HTR-8/SVneo (cell line): ENCODE data around the gene SIX5.

ENCODE experiments used
- DNase-seq: peaks from one replicate; pipeline ENCODE4 v3.0.0; 2011; ENCODE audit warnings: low spot score, mixed read lengths; ENCODE audit not compliant: insufficient read length
- FAIRE-seq: peaks from 2 replicates; lab custom pipeline; 2011; peaks lifted over from hg19 to GRCh38; lab: Jason Lieb, UNC

Gene SIX5

DNA sequence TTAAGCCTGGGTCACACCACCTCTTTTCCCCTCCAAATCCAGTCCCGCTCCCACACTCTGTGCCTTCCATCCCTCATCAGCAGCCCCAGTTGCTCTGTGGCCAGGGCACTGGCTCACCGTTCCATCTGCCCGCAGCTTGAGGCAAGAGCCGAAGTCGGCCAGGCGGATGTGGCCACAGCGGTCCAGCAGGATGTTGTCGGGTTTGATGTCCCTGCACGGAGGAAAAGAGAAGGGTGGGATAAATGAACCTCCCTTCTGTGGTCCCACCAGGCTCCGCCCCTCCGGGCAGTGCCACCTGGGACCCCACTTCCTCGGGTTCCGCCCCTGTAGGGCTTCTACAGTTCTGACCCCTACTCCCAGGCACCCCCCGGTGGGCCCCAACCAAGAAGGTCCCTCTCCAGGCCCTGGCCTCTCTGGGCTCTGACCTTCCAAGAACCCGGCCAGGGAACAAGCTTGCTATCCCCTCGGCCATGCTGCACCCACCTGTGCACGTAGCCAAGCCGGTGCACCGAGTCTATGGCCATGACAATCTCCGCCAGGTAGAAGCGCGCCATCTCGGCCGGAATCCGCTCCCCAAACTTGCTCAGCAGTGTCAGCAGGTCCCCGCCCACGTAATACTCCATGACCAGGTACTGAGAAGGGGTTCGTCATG lies 9.1 kb upstream of the SIX5 start:
- no peak for DNase-seq
- no peak for FAIRE-seq

DNA sequence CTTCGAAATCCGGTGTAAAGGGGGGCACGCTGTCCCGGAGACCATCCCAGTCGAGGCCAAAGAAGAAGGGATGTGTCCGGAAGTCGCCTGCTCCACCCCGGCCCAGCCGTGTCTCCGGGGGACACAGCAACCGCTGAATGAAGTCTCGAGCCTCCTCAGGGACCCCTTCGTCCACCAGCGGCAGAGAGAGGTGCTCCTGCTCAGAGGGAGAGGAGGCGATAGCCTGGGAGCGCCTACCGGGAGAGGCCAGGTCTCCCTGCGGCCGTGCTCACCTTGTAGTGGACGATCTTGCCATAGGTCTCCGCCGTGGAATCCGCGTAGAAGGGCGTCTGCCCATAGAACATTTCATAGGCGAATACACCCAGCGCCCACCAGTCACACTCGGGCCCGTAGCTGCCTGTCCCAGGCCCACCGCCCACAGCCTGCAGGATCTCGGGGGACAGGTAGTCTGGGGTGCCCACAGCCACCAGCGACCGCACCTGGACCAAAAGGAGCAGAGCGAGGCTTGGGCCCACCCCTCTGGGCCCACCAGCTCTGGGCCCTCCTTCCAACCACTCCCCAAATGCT lies 8.4 kb upstream of the SIX5 start:
- DNase-seq (no peak), FAIRE-seq (no peak)

DNA sequence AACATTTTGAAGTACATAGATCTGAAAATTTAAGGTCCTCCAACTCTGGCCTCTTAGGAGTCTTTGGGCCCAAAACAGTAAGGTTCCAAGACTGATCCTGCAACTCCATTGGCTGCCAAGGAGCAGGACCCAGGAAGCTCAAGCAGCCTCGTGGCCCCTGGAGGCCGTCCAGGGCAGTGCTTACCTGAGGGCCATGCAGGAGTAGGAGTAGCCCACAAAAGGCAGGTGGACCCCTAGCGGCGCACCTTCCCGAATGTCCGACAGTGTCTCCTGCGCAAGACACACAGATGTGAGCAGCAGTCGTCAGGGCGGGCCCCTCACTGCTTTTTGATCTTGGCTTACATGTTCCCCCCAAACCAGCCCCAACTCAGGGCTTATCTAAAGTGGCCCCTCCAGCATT lies 5.7 kb upstream of the SIX5 start:
- FAIRE-seq (no peak), DNase-seq (no peak)

DNA sequence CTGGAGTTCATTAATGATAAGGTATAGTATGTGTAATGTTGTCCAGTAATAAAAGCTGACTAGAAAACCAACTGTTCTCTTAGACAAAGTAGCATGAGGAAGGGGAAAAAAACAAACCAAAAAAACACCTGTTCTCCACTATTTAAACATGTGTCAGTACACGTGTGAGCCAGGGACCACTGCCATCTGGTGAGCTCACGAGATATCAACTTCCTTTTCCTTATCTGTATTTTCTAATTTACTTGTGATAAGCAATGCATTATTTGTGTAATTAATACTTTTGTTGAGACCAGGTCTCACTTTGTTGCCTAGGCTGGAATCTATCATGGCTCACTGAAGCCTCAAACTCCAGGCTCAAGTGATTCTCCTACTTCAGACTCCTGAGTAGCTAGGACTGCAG lies 4.3 kb upstream of the SIX5 start:
- FAIRE-seq: no peak

DNA sequence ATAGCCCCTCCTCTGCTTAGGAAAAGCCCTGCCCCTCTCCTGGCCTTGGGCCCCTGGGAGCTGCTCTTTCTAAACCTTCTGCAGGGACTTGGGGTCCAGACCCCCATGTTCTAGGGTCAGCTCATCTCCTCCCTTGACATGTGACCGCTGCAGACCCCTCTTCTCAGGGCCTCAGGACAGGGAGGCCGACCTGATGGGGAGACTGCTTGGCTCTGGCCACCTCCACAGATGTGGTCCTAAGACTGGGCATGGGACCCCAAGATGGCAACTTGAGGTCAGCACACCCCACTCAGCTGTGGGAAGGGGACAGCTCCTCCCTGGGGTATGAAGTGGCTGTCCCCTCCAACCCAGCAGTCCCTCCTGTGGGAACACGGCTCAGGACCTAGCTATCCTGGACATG lies 3.9 kb upstream of the SIX5 start:
- DNase-seq (no peak), FAIRE-seq (no peak)

More for the DNA sequence above, 4.3 kb upstream of the SIX5 start:
- no peak for DNase-seq

DNA sequence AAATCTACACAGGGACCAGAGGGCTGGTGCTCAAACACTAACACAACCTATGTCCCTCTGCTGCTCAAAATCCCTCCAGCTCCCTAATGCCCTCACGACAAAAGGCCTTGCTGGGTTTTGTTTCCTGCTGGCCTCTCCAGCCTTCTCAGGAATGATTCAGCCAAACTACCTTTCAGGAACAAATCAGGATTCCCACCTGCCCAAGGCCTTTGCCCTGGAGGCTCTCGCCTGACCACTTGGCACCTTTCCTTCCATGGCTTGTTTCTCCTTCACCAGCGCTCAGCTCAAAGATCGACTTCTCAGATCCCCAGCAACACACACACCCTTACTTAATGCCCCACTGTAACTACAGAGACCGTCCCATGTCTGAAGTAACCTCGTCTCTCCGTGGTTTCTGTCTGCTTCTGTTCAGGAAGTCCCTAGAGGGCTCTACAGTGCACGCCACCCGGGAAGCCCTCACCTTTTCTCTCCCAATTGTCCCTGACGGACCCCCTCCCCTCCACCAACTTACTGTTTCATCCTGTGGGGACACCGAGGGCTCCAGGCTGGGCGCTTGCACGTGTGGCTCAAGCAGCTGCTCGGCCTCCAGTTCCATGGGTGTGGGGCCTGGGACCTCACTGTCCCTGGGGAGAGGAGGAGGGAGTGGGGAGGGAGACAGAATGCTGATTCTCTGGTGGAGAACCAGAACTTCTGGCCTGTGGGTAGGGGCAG lies 3.2 kb upstream of the SIX5 start:
- no peak for DNase-seq
- no peak for FAIRE-seq

DNA sequence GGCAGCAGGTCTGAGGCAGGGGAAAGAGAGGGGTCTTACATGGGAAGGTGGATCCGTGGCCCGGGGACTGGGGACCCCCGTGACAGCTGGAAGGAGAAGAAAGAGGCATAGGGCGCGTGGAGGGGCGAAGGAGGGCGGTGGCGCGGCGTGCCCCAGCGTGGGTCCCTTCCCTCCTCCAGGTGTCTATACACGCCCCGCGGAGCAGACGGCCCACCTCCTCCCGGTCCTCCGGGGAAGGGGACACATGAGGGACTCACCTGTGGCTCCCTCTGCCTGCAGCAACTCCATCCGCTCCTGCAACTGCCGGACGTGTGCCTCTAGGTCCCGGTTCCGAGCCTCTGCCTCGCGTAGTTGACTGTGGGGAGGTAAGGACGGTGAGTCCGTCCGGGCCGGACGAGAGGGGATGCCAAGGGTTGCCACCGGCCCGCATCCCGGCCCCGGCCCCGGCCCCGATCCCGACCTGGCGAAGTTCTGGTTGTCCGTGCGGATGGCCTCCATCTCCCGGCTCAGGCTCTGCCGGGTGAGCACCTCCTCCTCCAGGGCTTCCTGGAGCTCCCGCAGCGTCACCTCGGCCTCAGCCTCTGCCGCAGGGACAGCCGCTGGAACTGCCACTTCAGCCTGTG lies 2.4 kb upstream of the SIX5 start:
- FAIRE-seq (no peak), DNase-seq (no peak)

DNA sequence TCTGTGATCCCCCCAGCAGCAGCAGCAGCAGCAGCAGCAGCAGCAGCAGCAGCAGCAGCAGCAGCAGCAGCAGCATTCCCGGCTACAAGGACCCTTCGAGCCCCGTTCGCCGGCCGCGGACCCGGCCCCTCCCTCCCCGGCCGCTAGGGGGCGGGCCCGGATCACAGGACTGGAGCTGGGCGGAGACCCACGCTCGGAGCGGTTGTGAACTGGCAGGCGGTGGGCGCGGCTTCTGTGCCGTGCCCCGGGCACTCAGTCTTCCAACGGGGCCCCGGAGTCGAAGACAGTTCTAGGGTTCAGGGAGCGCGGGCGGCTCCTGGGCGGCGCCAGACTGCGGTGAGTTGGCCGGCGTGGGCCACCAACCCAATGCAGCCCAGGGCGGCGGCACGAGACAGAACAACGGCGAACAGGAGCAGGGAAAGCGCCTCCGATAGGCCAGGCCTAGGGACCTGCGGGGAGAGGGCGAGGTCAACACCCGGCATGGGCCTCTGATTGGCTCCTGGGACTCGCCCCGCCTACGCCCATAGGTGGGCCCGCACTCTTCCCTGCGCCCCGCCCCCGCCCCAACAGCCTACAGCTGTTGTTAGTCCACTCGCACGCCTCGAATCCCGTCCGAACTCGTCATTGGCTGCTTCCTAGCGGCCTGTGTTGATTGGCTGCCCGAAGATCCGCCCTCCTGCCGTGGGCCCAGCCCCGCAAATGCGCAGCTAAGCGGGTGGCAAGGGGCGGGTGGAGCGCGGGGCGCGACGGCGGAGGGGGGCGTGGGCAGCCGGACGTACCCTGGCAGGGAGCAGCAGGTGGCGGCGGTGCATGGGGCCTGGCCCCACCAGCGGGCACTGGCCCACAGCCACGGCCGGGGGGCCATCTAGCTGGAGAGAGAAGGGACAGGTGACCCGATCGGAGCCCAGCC lies 1.4 kb upstream of the SIX5 start:
- DNase-seq: peak; percentile 84
- FAIRE-seq: peak; percentile 80

DNA sequence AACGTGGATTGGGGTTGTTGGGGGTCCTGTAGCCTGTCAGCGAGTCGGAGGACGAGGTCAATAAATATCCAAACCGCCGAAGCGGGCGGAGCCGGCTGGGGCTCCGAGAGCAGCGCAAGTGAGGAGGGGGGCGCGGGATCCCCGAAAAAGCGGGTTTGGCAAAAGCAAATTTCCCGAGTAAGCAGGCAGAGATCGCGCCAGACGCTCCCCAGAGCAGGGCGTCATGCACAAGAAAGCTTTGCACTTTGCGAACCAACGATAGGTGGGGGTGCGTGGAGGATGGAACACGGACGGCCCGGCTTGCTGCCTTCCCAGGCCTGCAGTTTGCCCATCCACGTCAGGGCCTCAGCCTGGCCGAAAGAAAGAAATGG lies 754 bp upstream of the SIX5 start:
- FAIRE-seq (no peak), DNase-seq (no peak)

DNA sequence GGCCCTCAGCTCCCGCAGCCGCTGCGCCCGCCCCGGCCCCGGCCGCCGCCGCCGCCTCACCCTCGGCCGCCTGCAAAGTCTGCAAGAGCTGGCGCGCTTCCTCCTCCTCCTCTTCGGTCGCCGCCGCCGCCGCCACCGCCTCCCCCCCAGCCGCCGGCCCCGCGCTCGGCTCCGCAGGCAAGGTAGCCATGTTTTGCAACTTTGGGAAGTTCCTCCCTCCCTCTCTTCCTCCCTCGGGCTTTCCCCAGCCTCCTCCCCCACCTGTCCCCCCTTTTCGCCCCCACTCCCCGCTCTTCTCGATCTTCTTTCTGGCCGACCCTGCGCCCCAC lies 433 bp downstream of the SIX5 start:
- DNase-seq (no peak), FAIRE-seq (no peak)

DNA sequence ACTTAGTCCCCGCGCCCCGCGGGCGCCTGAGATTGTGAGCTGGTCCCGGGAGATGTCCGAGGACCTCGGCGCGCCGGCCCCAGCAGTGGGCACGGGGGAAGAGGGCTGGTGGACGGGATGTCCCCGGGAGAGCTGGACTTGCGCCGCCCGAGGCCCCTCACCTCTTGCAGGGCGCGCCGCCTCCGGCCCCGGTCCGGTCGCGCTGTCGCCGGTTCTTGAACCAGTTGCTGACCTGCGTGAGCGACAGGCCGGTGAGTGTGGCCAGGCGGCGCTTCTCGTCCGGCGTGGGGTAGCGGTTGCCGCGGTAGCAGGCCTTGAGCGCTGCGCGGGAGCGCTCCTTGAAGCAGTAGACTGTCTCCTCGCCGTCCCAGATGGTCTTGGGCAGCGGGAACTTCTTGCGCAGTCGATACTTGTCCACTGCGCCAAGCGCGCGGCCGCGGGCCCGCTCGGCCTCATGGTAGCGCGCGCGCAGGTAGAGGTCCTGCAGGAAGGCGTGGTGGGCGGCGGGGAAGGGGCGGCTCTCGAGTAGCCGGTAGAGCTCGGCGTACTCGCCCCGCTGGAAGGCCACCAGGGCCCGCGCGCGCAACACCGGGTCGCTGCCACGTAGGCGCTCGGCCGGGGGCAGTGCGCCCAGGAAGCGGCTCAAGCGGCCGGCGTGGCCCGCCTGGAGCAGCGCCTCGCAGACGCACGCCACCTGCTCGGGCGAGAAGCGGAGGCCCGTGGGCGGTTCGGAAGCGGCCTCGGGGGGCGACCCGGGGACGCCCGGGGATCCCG lies 984 bp downstream of the SIX5 start:
- FAIRE-seq (peak; percentile 67), DNase-seq (no peak)

DNA sequence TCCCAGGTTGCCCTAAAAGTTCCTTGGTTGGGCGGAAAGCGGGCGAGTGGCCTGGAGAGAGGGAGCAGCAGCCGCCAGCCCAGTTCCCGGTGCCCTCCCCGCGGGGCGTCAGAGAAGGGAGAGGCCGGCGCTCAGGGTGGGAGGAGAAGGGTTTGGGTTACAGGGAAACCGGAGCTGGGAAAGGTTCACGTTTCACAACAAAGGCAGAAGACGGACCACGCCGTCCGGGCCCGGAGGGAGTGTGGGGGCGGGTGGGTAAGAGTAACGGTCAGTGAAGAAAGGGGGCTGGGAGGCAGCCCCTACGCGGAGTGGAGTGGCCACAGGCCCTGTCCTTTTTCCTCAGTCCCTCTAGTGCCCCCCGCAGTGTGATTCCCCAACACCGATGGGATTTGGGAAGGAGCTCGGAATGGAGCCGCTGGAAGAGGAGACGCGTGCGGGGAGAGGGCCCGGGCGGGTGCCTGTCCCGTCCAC lies 1.6 kb downstream of the SIX5 start:
- FAIRE-seq (peak; percentile 70), DNase-seq (peak; percentile 78)

DNA sequence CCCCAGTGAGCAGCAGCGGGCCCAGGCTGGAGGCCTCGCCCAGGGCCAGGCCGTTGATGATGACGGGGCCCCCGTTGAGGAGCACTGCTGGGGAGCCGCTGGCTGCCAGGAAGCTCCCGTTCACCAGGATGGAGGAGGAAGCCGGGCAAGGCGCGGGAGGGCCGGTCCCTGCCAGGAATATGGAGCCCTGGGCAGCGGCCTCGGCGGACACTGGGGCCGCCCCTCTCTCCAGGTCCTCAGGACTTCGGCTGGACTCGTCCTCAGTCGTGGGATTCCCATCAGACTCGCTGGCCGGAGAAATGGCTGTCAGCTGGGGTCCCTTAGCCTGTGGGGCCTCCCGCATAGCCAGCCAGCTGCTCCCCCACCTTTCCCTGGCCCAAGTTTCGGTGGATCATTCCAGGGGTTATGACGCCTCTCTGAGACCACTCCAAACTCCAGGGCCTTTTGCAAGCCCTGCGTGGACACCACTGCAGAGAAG lies 2.1 kb downstream of the SIX5 start:
- no peak for DNase-seq

DNA sequence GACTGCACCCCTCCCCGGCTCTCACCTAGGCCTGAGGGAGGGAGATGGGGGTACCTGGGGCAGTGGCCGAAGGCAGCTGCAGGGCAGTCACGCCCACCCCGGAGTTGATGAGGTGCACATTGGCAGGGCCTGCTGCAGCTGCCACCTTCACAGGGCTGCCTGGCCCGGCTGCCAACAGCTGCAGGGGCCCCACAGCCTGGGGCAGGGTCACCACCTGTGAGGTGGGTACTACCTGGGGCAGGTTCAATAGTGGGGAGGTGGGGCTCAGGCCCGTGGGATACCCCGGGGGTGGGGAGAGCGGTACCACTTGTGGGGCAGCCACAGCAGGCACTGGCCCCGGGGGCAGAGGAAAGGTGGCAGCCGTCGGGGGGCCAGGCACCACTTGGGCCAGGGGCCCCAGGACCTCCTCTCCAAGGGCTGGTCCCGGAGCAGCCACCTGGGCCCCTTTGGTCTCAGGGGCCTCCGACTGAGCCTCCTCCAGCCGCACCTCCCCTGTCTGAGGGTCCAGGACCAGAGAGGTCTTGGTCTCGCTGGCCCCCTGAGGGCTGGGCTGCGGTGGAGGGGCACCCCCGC lies 2.7 kb downstream of the SIX5 start:
- no peak for DNase-seq
- FAIRE-seq: no peak

More for the DNA sequence above, 2.1 kb downstream of the SIX5 start:
- no peak for FAIRE-seq

DNA sequence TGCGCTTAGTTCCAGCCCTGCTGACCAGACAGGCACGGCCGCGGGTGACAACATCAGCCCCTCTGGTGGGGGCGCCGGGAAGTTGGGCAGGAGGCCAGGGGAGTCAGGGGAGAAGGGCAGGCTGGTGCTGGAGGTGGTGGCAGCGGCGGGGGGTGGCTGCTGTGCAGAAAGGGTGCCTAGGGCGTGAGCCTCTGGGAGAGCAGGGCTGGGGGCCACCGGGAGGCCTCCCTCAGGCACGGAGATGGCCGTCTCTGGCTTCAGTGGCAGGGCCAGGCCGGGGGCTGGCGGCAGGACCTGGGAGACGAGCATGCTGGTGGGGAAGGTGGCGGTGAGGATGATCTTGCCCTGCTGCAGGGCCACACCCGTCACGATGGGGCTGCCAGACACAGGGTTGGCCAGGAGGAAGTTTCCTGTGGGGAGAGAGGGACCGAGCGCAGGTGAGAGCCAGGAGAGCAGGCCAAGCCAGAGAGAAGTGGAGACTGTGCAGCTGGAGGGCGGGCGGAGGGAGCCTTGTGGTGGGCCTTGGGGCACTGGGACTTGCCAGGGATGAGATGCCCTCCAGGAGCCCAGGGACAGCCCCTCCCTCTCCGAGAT lies 3.3 kb downstream of the SIX5 start:
- DNase-seq (no peak), FAIRE-seq (no peak)

DNA sequence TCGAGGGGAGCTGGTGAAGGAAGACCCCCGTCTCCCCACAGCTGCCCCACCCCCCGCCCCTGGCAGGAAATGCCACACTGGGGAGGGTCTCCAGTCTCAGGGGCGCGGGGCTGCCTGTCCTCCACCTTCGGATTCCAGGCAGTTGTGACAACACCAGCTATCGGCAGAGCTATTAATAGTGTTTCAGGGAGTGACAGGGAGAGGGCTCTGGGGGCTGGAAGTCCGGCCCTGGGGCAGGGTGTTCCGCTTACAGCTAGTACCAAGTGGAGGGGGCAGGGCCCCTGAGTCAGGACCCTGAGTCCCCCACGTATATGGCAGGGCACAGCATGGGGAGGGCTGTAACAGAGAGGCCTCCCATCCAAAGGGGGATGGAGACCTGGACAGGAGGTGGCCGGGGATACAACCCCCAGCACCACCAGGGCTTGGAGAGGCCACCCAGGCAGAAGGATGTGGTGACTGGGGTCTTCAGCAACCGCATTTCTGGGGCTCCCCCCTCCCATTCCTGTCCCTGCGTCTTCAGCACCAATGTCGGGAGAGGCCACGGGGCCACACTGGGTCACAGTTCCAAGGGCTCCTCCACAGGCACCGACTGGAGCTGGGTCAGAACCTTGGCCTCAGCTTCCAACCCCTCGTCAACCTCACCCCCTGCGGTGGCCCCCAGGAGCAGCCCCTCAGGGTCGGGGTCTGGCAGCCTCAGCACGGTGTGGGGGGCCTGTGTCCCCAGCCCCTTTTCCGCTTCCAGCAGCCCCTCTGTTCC lies 3.9 kb downstream of the SIX5 start:
- no peak for DNase-seq
- FAIRE-seq: no peak

DNA sequence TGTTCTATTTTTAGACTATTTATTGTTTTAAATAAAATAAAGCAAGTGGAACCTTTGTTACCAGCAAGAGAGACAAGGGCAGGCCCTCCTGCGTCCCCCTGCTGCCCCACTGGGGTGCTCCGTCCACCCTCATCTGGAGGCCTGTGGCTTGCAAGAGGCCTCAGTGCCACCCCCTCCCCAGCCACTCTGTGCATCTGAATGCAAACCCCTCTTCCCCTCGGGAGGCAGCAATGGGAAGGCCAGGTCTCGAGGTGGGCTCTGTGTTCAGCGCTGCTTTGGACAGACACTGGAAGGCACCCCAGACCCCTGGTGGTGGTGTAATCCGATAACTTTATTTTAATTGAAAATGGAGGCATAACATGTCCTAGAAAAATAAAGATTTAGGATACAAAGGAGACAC lies 4.6 kb downstream of the SIX5 start:
- FAIRE-seq (no peak), DNase-seq (no peak)

DNA sequence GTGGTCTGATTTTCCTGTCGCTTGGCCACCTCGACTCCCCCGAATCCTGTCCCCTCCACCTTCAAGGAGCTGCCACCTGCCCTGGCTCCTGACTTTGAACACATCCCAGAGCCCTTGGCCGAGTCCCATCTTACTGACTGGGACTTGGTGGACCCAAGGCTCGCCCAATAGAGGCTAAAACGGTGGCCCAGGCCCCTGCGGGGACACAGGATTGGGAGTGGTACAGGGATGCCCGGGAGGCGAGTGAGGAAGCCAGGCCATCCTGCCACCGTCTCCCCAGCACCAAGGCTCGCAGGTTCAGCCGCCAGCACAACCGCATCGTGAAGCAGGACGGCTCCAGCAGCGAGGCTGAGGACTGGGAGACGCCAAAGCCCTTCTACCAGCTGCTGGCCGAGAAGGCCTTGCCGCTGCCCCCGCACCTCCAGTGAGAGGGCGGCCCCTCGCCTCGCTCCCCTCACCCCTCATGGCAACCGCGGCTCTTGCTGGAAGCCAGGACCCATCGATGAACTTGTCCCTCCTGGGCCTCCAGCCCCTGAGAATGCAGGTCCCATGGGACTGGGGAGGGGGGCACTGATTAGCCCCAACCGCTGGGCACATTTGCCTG lies 5.3 kb downstream of the SIX5 start:
- no peak for FAIRE-seq
- DNase-seq: no peak
